PC-9 (cell line): ENCODE measurements around the gene MYO5A. TPM values are rescaled to one million over a fixed set of nuclear protein-coding genes. Genes with fewer than 3 reads are reported as not detected.

ENCODE experiments used
- BruUV-seq: library from RNA; stranded (reverse); fragments of 400-500 nt; replicated peaks from 2 replicates; lab custom pipeline; 2021; lab: Mats Ljungman, UMichigan
- CTCF ChIA-PET: fragments of 300-600 bp; sonication (Branson Sonifier 250); formaldehyde crosslinking; loops from one replicate; lab custom pipeline; 2022; ENCODE audit warnings: antibody characterized with exemption; lab: Charles Lee
- POLR2A ChIA-PET: fragments of 300-600 bp; sonication (Branson Sonifier 250); formaldehyde crosslinking; loops from one replicate; lab custom pipeline; 2022; ENCODE audit warnings: antibody characterized with exemption; ENCODE audit not compliant: unreplicated experiment; lab: Charles Lee
- DNase-seq, 2 experiments: peaks; one replicate each; pipeline versions ENCODE4 v3.0.0 to v3.0.0-alpha.2; 2015 to 2022; ENCODE audit warnings: mixed read lengths in 1 of 2
- H2AFZ ChIP-seq: fragments of 200-600 bp; sonication (generic); 2 replicates; pipeline ENCODE4 v1.8.1; 2017; ENCODE audit warnings: antibody characterized with exemption
- H3F3A ChIP-seq: fragments of 200-600 bp; sonication (generic); 2 replicates; pipeline ENCODE4 v1.8.1; 2017; ENCODE audit warnings: antibody characterized with exemption, mild to moderate bottlenecking, low read depth; ENCODE audit not compliant: insufficient read depth
- H3K27ac ChIP-seq: fragments of 200-600 bp; sonication (generic); 2 replicates; pipeline ENCODE4 v1.6.1; 2016; ENCODE audit warnings: mixed run types
- H3K27me3 ChIP-seq: fragments of 200-600 bp; sonication (generic); 2 replicates; pipeline ENCODE4 v1.6.1; 2016; ENCODE audit warnings: low read depth, mixed run types; ENCODE audit not compliant: insufficient read depth
- H3K36me3 ChIP-seq: fragments of 200-600 bp; sonication (generic); 2 replicates; pipeline ENCODE4 v1.6.1; 2016; ENCODE audit warnings: low read depth, mixed run types
- H3K4me1 ChIP-seq: fragments of 200-600 bp; sonication (generic); replicated peaks from 2 replicates; pipeline ENCODE4 v1.6.1; 2016; ENCODE audit warnings: mixed run types; ENCODE audit not compliant: insufficient read depth
- H3K4me2 ChIP-seq: fragments of 200-600 bp; sonication (generic); 2 replicates; pipeline ENCODE4 v1.6.1; 2017; ENCODE audit warnings: mixed run types
- H3K4me3 ChIP-seq: fragments of 200-600 bp; sonication (generic); 2 replicates; pipeline ENCODE4 v1.6.1; 2016; ENCODE audit warnings: mixed run types
- H3K79me2 ChIP-seq: fragments of 200-600 bp; sonication (generic); 2 replicates; pipeline ENCODE4 v1.6.1; 2017; ENCODE audit warnings: low read depth, mixed run types
- H3K9me2 ChIP-seq: fragments of 200-600 bp; sonication (generic); 2 replicates; pipeline ENCODE4 v1.8.1; 2017; ENCODE audit warnings: mild to moderate bottlenecking; ENCODE audit not compliant: insufficient read depth
- H3K9me3 ChIP-seq: fragments of 200-600 bp; sonication (generic); 2 replicates; pipeline ENCODE4 v1.8.1; 2016; ENCODE audit warnings: low read depth; ENCODE audit not compliant: insufficient read depth
- H4K20me1 ChIP-seq: fragments of 200-600 bp; sonication (generic); 2 replicates; pipeline ENCODE4 v1.8.1; 2017; ENCODE audit not compliant: insufficient read depth
- CTCF ChIP-seq: fragments of 200-600 bp; sonication (generic); conservative IDR thresholded peaks from 2 replicates; pipeline ENCODE4 v1.6.1; 2017; ENCODE audit warnings: mixed run types, antibody characterized with exemption, mild to moderate bottlenecking, moderate library complexity
- EZH2 ChIP-seq: fragments of 200-600 bp; sonication (generic); IDR thresholded peaks from 2 replicates; pipeline ENCODE4 v1.8.0; 2017; ENCODE audit warnings: antibody characterized with exemption, low read depth
- intact Hi-C: fragments of 100-400 bp; cut with micrococcal nuclease; formaldehyde crosslinking; loops from one replicate; pipeline ENCODE4 v1.10.0; 2022; ENCODE audit not compliant: unreplicated experiment
- total RNA-seq: library from RNA; stranded (reverse); gene quantifications from 2 replicates; pipeline ENCODE4 v1.2.3, GENCODE V29; 2021

The MYO5A gene
- total RNA-seq, 1 experiment from 2014 or later: 10.7 TPM

DNA sequence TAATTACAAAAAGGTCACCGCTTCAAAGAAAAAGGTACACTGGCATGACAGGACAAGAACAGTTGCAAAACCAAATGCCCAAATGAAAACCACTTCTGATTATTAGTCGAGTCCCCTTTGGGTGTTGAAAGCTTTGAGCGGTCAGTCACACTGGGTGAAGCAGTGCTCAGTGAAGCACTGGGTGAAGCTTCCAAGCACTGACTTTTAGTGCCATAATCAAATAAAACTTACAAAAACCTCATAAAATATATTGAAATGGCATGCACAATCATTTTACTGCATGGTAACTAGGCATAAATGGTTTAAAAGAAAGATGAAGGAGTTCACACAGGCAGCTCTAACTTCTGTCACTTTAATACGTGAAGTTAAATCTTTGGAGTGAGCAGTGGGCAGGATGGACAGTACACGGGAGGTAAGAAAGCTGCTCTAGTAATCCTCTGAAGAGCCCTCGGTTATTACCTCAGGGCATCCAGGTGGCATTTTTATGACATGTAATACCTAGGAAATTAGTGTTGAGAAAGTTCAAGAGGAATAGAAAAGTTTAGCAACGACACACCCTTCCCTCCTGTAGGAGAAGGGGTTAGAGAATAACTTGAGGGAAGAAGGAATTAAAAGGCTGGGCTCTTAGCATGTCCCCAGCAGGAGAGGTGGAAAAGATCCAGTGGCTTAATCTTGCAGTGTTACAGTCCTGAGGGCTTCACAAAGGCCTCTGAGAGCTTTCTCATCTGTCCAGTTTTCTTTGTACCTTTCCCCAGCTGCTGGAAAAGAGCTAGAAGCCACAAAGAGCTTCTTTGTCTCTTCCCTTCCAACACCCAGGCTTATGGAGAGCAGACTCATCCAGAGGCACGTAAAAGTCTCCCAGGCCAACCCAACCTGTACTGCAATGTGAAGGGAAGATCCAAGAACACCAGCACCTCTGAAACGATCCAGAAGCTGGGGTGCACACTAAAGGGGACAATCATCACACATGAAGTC lies 168.2 kb downstream of the MYO5A start:
- no peaks in the 10 kb centered on the region for H3K79me2 ChIP-seq
- H3K27ac ChIP-seq: 0 out of 2 replicates have a peak overlapping the region, but pooled peaks have one; percentile 32
- H3K4me3 ChIP-seq: no peak overlapping the region
- ChIA-PET POLR2A (no interaction called here), CTCF (no interaction called here)
- TF ChIP-seq CTCF: no peak
- TF ChIP-seq EZH2: no peak
- H3K9me3 ChIP-seq: no peaks in the 10 kb centered on the region
- peak overlapping the region; percentile 16; the same call in 1 of the 2 replicates for H3K4me2 ChIP-seq
- peak in 1 of 2 experiments; percentile 49 for DNase-seq
- H4K20me1 ChIP-seq: no peaks in the 10 kb centered on the region
- intact Hi-C loops: no loop called here
- H3K27me3 ChIP-seq: no peaks in the 10 kb centered on the region
- peaks cover 9% of the 10 kb centered on the region; the same call in 1 of the 2 replicates for H3K4me1 ChIP-seq
- no peak overlapping the region for H2AFZ ChIP-seq
- H3F3A ChIP-seq: no peaks in the 10 kb centered on the region
- H3K9me2 ChIP-seq: no peaks in the 10 kb centered on the region
- H3K36me3 ChIP-seq: no peaks in the 10 kb centered on the region
- no TSS peak for BruUV-seq

GRCh38 chr15:52359722-52360121 lies 169.0 kb downstream of the MYO5A start:
- BruUV-seq: no TSS peak
- H4K20me1 ChIP-seq: no peaks in the 10 kb centered on the region
- no peak for DNase-seq
- no peaks in the 10 kb centered on the region for H3K9me2 ChIP-seq
- no peaks in the 10 kb centered on the region for H3K27me3 ChIP-seq
- no peak overlapping the region for H3K27ac ChIP-seq
- H3K4me3 ChIP-seq: no peak overlapping the region
- H3K79me2 ChIP-seq: no peaks in the 10 kb centered on the region
- H3K36me3 ChIP-seq: no peaks in the 10 kb centered on the region
- ChIA-PET POLR2A (no interaction called here), CTCF (no interaction called here)
- TF ChIP-seq EZH2 (no peak), CTCF (no peak)
- H3K4me2 ChIP-seq: no peak overlapping the region
- peaks cover 9% of the 10 kb centered on the region; the same call in 1 of the 2 replicates for H3K4me1 ChIP-seq
- H3F3A ChIP-seq: no peaks in the 10 kb centered on the region
- no peak overlapping the region for H2AFZ ChIP-seq
- no peaks in the 10 kb centered on the region for H3K9me3 ChIP-seq
- intact Hi-C loops: no loop called here

- ChIA-PET CTCF (no interaction called here), POLR2A (interaction anchor here (0.6 kb wide), 1 partner anchor 21 kb away, joined by 3 read pairs; no protein-coding TSS in a partner anchor)
- Histone ChIP-seq H4K20me1 (no peaks in the 10 kb centered on the region), H3K4me3 (no peak overlapping the region), H3K36me3 (no peaks in the 10 kb centered on the region), H3K9me2 (no peaks in the 10 kb centered on the region), H3K9me3 (no peaks in the 10 kb centered on the region), H3K4me1 (peaks cover 9% of the 10 kb centered on the region; the same call in 1 of the 2 replicates), H3K27ac (no peak overlapping the region), H3F3A (no peaks in the 10 kb centered on the region), H2AFZ (no peak overlapping the region), H3K4me2 (no peak overlapping the region), H3K27me3 (no peaks in the 10 kb centered on the region), H3K79me2 (no peaks in the 10 kb centered on the region)
- no peak for DNase-seq
- BruUV-seq: no TSS peak
- intact Hi-C loops: no loop called here
- TF ChIP-seq CTCF (no peak), EZH2 (no peak)
These were observed 170.7 kb downstream of the MYO5A start for GRCh38 chr15:52357949-52358348.
